GM19238 (cell line): ENCODE measurements around the gene SLC29A3.

Experiments used
- DNase-seq: peaks from one replicate; pipeline ENCODE4 v3.0.0; 2011; ENCODE audit warnings: low spot score; ENCODE audit not compliant: insufficient read length

SLC29A3 gene

GRCh38 chr10:71320592-71320991, 1.5 kb downstream of the SLC29A3 start:
- no peak for DNase-seq

- DNase-seq = no peak
Measured at GRCh38 chr10:71321386-71321785, 2.3 kb downstream of the SLC29A3 start.

DNA sequence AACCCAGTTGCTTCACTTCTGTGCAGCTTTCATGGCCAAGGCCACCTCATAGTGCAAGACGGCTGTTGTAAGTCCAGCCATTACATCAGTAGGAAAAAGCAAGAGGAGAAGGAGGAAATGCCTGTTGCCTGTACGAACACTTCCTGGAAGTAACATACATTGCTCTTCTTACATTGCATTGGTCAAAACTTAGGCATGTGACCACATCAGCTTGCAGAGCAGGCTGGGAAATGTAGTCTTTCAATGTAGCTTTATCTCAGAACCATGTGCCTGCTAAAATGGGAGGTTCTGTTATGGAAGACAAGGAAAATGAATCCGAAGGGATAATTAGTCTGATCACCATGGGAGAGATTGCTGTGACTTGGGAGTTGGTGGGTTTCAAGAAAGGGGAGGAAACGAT, 4.3 kb downstream of the SLC29A3 start:
- peak; percentile 28 for DNase-seq

- DNase-seq = no peak
Measured at GRCh38 chr10:71324743-71325142, 5.7 kb downstream of the SLC29A3 start.

DNA sequence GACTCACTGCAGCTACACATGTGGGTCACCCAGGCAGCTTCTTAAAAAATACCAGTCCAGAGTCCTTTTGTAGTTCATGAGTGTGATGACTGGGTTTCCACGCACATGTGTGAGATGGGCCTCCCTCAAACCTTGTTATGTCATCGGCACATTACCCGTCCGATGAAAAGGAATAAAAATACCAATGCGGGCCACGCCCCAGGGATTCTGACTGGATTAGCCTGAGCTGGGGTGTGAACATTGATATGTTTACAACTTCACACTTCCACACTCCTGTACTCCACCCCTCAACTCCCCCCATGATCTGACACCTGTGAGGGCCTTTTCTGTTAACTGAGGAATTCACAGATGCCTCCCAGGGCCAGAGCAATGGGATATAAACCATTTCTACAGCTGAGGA, 6.2 kb downstream of the SLC29A3 start:
- no peak for DNase-seq

DNA sequence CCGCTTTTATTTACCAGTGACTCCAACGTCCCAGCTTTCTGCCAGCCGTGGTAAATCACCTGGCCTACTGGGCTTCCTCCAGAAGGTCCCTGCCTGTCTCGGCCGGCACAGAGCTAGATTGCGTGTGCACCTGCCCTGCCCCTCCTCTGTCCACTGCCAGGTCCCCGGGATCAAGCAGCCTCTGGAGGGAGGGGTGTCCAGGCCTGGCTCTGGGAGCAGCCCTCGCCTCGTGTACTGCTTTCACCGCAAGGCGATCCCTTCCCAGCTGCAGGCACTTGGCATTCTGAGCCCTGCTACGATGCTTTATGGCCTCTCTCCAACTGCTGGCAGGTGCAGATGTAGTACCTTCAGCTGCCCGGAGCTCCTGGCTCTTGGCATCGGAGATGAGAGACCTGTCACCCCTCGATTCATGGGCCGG, 7.4 kb downstream of the SLC29A3 start:
- DNase-seq = no peak

- no peak for DNase-seq
Measured at GRCh38 chr10:71330789-71331404, 11.8 kb downstream of the SLC29A3 start.

GRCh38 chr10:71331736-71332135, 12.7 kb downstream of the SLC29A3 start:
- no peak for DNase-seq

DNA sequence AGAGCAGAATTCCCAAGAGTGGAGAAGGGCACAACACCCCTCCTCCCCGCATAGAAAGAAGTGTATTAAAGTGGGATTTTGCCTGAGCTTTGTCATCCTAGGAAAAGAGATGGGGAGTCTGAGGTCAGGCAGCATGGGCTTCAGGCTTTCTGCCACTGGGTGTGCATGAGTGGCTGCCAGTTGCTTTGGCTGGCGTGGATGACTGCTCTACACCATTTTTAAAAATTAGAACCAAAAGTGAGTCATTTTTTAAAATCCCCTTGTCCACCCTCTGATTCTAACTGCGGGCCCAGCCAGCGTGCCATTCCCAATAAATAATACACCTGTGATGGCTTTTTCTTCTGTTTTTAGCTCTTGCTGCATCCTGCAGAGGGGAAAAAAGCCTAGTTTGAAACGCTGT, 13.4 kb downstream of the SLC29A3 start:
- no peak for DNase-seq

- no peak for DNase-seq
Measured at GRCh38 chr10:71333129-71333887, 14.2 kb downstream of the SLC29A3 start.

DNA sequence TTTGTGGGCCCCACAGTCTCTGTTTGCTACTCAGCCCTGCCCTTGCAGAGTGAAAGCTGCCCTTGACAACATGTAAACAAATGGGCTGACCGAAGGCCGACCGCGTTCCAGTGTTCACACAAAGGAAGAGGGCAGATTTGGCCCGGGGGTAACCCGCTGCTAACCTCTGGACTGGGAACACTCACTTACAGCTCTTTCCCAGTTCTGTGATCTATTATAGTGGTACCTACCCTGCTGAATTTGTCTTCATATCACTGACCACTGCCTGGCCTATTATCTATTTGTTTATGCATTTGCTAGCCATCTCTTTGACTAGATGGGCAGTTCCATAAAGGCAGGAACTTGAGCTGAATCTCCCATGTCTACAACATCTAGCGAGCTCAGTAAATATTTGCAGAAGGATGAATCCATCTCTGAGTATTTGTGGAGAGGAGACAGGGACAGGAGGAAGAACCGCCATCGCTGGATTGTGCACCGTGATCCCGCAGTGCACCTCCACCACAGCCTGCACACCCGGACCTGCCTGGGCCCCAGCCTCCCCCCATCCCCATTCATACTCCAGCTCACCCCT, 15.2 kb downstream of the SLC29A3 start:
- no peak for DNase-seq

DNA sequence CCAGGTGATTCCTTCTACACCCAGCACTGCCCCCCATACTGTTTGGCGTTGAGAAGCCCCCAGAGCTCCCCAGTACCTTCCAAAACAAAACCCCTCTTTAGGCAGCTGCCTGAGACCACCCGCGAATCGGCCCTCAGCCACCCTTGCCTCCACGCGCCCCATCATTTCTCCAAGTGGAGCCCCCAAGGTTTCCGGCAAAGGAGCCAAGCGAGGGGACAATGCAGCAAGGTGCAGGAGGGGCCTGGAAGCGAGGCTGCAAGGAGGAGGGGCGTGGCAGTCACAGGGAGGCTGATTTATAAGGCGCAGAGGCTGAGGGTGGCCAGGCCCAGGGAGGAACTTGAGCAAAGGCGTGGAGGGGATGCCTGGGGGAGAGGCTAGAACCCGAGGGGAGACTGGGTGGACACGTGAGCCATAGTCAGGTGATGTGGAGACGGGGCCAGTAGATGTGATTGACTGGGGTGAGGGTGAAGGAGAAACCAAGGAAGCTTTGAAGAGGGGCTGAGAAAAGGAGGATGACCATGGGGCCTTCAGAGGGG, 16.2 kb downstream of the SLC29A3 start:
- no peak for DNase-seq

DNA sequence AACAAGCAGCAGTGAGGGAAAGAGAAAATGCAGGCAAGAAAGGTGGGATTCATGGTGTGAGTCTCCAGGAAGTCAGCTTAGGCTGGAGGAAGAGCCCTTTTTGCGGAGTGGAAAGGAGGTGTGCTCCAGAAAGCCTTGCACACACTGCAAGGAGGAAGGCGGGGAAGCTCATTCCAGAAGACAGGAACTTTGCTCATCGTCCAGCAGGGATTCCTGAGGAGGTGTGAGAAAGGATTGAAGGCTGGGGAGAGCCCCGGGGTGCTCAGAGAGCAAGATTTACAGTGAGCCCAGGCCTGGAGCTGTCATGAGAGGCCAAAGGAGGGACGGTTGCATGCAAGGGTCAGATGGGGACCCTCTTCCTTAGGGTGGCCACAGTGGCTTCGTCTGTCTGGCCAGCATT, 17.6 kb downstream of the SLC29A3 start:
- DNase-seq = no peak

DNA sequence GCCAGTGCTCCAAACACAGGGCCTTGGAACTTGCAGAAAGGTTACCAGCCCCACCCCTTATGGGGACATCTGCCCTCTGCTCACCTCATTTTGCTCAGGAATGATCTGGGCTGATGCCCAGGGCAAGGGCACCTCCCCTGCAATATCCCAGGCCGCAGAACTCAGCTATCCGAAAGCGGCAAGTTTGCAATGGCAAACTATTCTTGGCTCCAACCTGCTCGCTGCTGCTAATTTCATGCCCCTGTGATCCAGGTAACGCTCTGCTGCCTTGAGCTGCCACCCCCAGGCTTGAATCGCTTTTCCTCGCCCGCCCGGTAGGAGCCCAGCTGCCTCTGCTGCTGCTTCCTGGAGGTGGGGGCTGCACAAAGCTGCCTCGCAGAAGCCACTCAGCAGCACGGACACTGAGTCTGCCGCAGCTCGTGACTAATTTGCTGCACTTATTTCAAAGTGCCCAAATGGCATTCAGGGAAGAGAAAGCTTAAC, 18.2 kb downstream of the SLC29A3 start:
- DNase-seq = no peak

DNA sequence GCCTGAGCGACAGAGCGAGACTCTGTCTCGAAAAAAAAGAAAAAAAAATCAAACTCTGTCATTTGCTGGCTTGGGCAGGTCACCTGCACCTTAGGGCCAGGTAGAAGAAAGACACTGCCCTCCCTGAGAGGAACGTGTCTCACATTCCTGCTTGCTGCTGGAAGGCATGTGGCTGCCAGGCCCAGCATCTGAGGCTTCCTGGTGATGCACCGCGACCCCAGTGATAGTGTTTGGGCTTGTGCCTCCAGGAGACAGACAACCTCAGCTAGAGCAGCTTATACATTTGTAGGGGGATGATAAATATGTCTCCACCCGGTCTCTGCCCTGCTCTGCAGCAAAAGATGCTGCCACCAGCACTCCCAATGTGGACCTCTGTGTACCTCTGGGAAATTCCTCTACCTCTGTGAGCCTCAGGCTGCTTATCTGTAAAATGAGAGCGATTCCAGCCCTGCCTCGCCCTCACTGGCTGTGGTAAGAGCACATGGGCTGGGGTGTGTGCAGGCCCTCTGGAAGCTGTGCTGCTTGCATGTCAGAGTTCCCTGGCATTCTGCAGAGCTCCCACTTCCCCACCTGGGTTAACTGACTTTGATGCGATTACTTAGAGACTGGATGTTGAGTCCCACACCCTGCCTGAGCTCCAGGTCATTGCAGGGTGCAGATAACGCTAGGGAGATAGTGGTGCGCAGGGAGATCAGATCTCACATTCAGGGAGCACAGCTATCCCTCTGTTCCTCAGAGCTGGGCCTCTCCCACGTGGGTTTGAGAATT, 19.9 kb downstream of the SLC29A3 start:
- DNase-seq = no peak

DNA sequence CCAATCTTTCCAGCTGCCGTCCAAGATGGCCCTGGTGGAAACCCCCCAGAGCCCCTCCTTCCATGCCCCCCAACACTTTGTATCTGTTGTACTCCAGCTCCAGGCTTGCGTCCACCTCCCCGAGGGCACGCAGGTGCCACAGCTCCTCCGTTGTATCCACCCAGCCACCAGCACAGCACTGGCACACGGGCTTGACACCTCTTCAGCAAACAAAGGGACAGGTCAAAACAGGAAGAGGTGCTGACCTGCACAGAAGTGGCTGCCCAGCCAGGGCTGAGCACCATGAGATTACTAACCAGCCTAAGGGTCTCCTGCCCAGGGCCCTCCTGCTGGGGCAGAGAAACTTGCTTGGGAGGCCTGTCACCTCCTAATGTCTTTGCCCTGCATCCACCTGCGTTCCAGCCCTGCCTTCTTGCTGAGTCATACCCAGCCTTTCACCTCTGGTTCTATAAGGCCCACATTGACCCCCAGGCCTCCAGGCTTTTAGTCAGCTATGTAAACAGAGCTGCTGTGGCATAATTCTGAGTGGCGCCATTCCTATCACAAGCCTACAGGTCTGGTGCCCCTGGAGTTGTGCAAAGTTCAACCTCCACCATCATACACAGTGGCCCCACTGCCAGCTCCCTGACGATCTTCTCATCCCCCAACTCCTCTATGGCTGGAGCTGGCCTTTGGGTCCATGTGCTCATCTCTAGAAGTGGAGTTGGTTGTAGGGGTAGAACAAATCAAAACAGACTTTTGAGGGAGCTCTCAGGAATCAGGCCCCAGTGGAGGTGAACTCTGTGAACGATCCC, 20.9 kb downstream of the SLC29A3 start:
- no peak for DNase-seq

- no peak for DNase-seq
Measured at GRCh38 chr10:71342573-71343391, 23.7 kb downstream of the SLC29A3 start.

GRCh38 chr10:71343392-71343773, 24.3 kb downstream of the SLC29A3 start:
- no peak for DNase-seq

DNA sequence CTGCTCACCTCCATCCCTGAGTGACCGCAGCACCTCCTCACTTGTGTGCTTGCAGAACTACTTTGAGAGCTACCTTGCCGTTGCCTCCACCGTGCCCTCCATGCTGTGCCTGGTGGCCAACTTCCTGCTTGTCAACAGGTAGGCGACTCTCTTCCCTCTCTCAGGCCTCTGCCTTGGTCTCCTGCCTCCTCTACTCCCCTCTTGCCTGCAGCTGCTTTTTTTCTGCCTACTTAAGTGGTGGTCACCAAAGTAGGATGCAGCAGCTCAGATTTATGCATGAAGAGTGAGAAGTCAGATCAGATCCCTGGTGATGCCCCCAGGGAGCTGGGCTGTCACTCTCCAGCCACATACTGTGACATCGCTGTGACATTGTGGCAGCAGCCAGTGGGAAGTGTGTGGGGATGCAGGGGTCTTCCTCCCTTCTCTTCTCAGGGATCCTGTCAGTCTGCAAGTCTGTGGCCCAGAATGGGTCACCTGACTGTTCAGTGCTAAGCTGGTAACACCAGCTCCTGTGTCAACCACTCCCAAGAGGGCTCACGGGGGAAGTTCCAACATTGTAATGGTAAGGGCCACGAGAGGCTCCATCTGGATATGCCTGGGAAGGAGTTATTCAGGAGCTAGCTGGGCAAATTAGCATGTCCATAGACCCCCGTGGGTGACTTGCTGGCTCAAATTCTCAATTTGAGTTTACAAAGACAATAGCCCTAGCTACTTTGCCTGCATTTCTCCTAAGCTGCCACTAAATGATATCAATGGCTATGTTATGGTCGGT, 25.3 kb downstream of the SLC29A3 start:
- DNase-seq = no peak
